Psoas muscle (tissue), 8 donors: ENCODE data around the gene RPL27A. TPM values are rescaled to one million over a fixed set of nuclear protein-coding genes. Genes with fewer than 3 reads are reported as not detected.

Source experiments
- ATAC-seq, 4 donors: fragments of 200-7000 bp; cut with Tn5 transposase; one replicate each; pipeline ENCODE4 v1.9.1; 2020; ENCODE audit warnings: moderate library complexity in 3 of 4, mild to moderate bottlenecking in 2 of 4
- DNase-seq, 2 donors: peaks; one replicate each; pipeline ENCODE4 v3.0.0-alpha.2; 2020
- H3K27ac ChIP-seq: fragments of 200-600 bp; one replicate; pipeline ENCODE4 v1.8.0; 2022
- H3K27me3 ChIP-seq, 3 donors: fragments of 200-600 bp in 1 of 3; one replicate each; pipeline versions ENCODE4 v1.6.1 to v1.8.0; 2013 to 2022; ENCODE audit warnings: low read length in 2 of 3, mild to moderate bottlenecking in 2 of 3, moderate library complexity in 1 of 3; ENCODE audit not compliant: insufficient read depth in 3 of 3
- H3K36me3 ChIP-seq, 2 donors: fragments of 200-600 bp in 1 of 2; one replicate each; pipeline versions ENCODE4 v1.6.1 to v1.8.0; 2013 to 2022; ENCODE audit warnings: low read depth in 1 of 2, mild to moderate bottlenecking in 1 of 2, moderate library complexity in 1 of 2; ENCODE audit not compliant: insufficient read depth in 1 of 2
- H3K4me1 ChIP-seq: fragments of 200-600 bp; one replicate; pipeline ENCODE4 v1.8.0; 2022
- H3K4me3 ChIP-seq: fragments of 200-600 bp; one replicate; pipeline ENCODE4 v1.8.0; 2022; ENCODE audit warnings: mild to moderate bottlenecking
- H3K9me3 ChIP-seq: fragments of 200-600 bp; one replicate; pipeline ENCODE4 v1.8.0; 2022
- WGBS, 3 donors: extraction: QIAGEN DNeasy Blood & Tissue Kit; methylation state at CpG; one replicate each; pipeline versions ENCODE4 v1.1.6 to v1.1.7; 2013; 5-methylcytosine and 5-hydroxymethylcytosine counted together
- intact Hi-C, 2 donors: fragments of 100-400 bp; cut with DNase I; formaldehyde crosslinking; loops; one replicate each; pipeline versions ENCODE4 v1.11.0 to v1.14.2; 2022
- polyA plus RNA-seq, 3 donors: library from polyadenylated mRNA; stranded (reverse); fragments of 200-250 nt; gene quantifications; one replicate each; pipeline ENCODE4 v1.2.3, GENCODE V29; 2013
- total RNA-seq, 4 donors: library from RNA; stranded (reverse); fragmentation: NEBNext Ultra II Directional in 2 of 4; extraction: Animal tissue kit (Norgen Biotek cat#: 25700) in 2 of 4; gene quantifications; one replicate each; pipeline versions ENCODE4 v1.2.1 to v1.2.4, GENCODE V29; 2021 to 2023
- TF ChIP-seq, protein P1 (sequence below): fragments of 200-600 bp; IDR thresholded peaks from one replicate; pipeline ENCODE4 v1.8.0; 2022; ENCODE audit warnings: antibody characterized with exemption
- donor health status: healthy with polysubstance abuse.
- donor health status: DM: no; HTN: no; CAD: no; lungs with moderate emphysema.
- donor health status: Bipolar disorder and iron deficiency.
- donor health status: healthy.
- donor health status: DM: yes; HTN: yes; CAD: no.
- donor health status: DM: no; HTN: no; CAD: no.
- donor health status: DM: no; HTN: no; CAD: no.
- donor health status: DM: yes; HTN: yes; CAD: no.

RPL27A gene
- total and polyA plus RNA-seq, 7 donors = 308 to 2,060 (median 673) TPM

DNA sequence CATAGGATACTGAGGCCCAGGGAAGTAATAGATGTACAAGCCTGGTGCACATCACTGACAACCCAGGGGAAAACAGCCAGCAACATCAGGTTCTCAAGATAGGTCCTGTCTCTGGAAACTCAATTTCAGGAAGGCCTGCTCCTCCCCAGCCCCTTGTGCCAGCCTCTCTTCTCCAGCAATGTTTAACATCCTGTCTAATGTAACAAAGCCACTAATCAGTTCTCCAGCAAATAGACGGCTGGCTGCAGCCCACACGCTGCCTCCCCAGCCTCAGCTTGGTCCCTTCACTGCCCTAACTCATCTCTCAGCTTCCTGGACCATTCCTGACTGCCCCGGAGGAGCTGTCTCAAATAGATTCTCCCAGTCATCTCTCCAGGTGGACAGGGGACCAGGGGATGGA lies 37.8 kb downstream of the RPL27A start:
- Histone ChIP-seq H3K4me3 (no peak overlapping the region), H3K27me3 (no peaks in the 10 kb centered on the region), H3K4me1 (peaks cover 52% of the 10 kb centered on the region), H3K36me3 (peaks cover 0 to 8% of the 10 kb centered on the region in 2 donors), H3K27ac (peak overlapping the region; percentile 74), H3K9me3 (no peaks in the 10 kb centered on the region)
- DNase-seq (no peak), ATAC-seq (no peak)
- intact Hi-C loops = no loop called here
- WGBS, 3 donors = 66 to 68% (median 68%) methylated on average over 3 of the region's 3 CpGs
- TF ChIP-seq, protein P1, sequence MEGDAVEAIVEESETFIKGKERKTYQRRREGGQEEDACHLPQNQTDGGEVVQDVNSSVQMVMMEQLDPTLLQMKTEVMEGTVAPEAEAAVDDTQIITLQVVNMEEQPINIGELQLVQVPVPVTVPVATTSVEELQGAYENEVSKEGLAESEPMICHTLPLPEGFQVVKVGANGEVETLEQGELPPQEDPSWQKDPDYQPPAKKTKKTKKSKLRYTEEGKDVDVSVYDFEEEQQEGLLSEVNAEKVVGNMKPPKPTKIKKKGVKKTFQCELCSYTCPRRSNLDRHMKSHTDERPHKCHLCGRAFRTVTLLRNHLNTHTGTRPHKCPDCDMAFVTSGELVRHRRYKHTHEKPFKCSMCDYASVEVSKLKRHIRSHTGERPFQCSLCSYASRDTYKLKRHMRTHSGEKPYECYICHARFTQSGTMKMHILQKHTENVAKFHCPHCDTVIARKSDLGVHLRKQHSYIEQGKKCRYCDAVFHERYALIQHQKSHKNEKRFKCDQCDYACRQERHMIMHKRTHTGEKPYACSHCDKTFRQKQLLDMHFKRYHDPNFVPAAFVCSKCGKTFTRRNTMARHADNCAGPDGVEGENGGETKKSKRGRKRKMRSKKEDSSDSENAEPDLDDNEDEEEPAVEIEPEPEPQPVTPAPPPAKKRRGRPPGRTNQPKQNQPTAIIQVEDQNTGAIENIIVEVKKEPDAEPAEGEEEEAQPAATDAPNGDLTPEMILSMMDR = no peak

DNA sequence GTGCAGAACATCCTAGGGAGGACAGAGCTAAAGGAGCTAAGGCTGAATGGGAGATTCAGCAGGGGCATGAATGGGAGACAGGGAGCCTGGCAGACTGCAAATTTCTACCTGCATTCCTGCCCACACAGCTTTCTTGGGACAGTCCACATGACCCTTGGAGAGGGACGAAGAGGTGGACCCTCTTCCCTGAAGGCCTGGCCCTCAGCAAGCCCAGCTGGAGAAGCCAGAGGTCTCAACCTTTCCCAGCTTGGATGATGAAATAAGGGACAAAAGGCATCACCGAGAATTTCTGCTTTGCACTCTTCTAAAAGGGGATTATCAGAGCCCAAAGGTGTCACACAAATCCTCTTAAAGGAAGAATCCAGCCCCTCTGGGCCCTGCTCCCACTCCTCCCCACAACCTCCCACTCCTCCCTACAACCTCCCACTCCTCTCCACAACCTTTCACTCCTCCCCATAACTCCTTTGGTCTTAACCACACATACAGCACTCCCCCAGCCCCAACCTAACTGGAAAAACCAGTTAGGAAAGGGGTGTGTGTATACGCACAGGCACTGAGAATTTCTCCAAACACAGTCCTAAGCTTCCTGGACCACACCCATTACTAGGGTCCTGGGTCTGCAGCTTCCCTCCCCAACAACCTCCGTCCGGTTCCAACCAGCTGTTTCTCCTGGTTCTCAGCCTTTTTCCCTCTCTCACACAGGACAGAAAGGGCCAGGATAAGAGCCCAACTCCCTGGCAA lies 38.4 kb downstream of the RPL27A start:
- Histone ChIP-seq H3K4me1 (peaks cover 45% of the 10 kb centered on the region), H3K36me3 (peaks cover 0 to 14% of the 10 kb centered on the region in 2 donors)

DNA sequence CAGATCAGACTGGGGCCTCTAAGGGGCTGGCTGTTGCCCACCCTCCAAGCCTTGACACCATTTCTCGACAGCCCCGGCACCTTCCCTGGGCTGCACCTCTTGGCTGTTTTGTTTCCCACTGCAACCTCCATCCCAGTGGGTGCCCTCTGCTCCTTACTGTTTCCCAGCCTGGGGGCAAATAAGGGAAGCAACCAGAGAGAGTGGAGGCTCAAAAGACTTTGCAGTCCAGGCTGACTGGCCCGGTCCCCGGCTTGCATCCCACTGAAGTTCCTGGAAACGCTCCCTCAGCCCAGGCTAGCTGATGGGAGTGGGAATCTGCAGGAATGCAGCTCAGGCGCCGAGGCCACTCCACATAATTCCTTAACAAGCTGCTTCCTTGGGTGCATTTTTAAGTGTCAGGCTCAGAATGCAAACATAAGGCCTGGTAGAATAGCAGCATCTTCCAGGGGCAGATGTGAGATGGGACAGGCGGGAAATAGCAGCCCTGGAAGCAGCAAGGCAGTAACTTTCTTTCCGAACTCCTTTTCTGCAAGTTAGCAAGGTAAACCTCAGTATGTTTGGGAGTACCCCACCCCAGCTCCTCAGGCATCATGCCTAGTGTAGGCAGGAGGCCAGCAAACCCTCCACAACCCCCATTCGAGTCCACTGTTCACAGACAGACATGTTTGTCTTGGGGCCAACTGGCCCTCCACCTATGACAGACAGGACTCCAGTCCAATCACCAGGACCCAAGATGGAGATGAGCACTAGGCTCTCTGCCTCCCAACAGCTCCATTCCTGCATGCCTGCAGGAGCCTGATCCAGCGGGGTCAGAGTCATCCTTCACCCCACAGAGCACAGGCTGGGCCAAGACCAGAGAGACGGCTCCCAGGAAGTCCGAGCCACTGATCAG lies 39.3 kb downstream of the RPL27A start:
- WGBS, 3 donors = 58 to 68% (median 62%) methylated on average over 13 of the region's 13 CpGs
- peaks cover 37% of the 10 kb centered on the region for H3K4me1 ChIP-seq

More for the DNA sequence above, 38.4 kb downstream of the RPL27A start:
- no peak for ATAC-seq
- Histone ChIP-seq H3K9me3 (no peaks in the 10 kb centered on the region), H3K4me3 (no peak overlapping the region), H3K27me3 (no peaks in the 10 kb centered on the region), H3K27ac (peak overlapping the region; percentile 74)
- WGBS, 3 donors = 48 to 66% (median 62%) methylated on average over 4 to 5 of the region's 5 CpGs
- TF ChIP-seq, protein P1 = no peak
- DNase-seq = no peak
- intact Hi-C loops = no loop called here

DNA sequence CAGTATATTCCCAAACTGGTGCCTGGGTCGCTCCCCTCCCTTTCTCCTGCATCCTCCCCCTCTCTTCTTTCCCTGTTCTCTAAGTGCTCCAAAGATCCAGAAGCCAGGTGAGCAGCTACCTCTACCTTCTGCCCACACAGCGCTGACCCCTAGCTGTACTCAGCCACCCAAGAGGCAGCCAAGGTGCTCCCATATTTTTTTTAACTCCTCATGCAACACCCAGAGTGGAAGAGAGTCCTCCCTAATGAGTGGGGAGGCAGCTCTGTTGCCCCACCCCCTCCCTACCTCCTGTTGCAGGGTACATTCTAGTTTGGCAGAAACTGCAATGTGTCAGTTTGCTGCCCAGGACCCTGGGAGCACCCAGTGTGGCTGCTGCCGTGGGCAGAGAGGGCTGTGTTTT lies 40.2 kb downstream of the RPL27A start:
- TF ChIP-seq, protein P1 = no peak
- Histone ChIP-seq H3K36me3 (peaks cover 0 to 14% of the 10 kb centered on the region in 2 donors), H3K27me3 (no peaks in the 10 kb centered on the region), H3K4me3 (no peak overlapping the region), H3K4me1 (peaks cover 31% of the 10 kb centered on the region), H3K27ac (no peak overlapping the region), H3K9me3 (no peaks in the 10 kb centered on the region)
- ATAC-seq (no peak), DNase-seq (no peak)
- intact Hi-C loops = no loop called here
- 88 to 92% (median 91%) methylated on average over 3 of the region's 3 CpGs for WGBS, 3 donors

More for the DNA sequence above, 39.3 kb downstream of the RPL27A start:
- Histone ChIP-seq H3K27me3 (no peaks in the 10 kb centered on the region), H3K27ac (peak overlapping the region; percentile 74), H3K4me3 (no peak overlapping the region), H3K9me3 (no peaks in the 10 kb centered on the region), H3K36me3 (peaks cover 0 to 14% of the 10 kb centered on the region in 2 donors)
- intact Hi-C loops = no loop called here
- ATAC-seq (no peak), DNase-seq (no peak)
- TF ChIP-seq, protein P1 = no peak
